NCI-H748 treated with DMSO at 0.1 percent for 48 hours (cell line): ENCODE data around the gene RACGAP1.

ENCODE experiments used
- DNase-seq: peaks from one replicate; lab custom pipeline; 2025; lab: John Stamatoyannopoulos, UW

RACGAP1 gene

DNA sequence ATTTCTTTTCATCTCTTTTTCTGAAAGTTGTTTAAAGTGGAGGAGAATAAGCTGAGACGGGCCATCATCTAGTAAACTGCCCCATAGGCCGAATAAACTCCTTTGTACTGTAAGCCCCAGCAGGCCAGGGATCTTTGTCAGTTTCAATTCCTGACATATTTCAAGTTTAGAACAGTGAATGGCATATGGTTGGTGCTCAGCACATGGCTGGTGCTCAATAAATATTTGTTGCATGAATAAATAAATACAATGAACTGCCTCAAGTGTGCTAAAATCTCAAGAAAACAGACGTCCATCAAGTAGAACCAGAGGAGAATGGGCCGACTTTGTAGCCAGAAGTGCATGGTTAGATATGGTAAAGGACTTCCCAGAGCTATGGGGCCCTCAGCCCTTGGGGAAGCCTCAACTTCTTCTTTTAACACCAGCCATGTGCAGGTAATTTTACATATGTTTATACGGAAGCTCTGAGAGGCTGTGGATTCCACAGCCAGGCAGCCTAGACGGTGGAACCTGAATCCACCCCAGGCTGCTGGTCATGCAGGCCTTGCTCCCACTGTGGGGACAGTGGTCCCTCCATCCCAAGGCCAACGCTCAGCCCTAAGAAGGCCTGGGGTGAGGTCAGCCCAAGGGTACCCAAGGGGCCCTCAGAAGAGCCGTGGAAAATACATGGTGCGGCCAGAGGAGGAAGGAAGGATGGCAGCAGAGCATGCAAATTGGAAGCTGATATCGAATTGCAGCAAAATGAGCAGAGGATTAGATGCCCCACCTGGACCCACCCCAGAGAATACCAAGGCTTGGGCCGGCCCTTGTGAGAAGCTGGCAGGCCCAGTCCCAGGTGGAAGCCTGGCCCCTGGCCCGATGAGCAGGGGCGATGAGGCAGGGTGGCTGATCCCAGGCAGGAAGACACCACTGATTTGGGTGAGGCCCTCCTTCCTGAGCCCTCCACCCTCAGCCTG, 83.5 kb downstream of the RACGAP1 start:
- no peak for DNase-seq

DNA sequence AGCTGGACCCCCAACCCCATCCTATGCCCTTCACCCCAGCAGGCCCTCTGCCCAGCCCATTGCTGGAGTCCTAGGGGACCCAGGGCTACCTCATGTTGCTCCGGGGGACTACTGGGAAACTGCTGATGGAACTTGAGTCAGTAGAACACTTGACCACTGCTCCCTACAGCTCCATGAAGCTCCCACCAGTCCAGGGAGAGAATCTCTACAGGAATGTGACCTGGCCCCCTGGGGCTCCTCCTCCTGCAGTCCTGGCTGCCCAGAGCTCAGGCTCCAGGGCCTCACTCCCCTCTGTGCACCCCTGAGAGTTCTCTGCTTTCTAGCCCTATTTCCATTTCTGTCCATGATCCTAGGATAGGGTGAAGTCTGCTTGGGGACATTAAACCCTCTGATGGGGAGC, 85.6 kb downstream of the RACGAP1 start:
- no peak for DNase-seq

DNA sequence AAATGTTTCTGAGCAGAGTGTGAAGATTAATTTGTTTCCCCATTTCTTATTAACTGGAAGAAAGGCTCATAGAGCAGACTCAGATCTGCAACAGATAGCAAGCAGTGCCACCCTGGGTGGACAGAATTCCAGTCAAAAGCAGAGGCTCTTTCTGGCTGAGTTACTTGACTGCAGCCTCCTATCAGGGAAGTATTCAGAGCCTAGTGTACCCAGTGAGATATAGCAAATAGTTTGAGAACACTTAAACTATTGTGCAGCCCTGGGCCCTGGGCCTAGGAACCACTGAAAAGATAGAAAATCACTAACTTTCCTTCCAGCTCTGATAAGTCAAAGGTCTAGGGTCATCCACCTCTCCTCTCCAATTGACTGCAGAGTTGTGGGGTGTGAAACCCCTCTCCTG, 86.0 kb downstream of the RACGAP1 start:
- DNase-seq: no peak
